Fibroblast of skin of left biceps (primary cell): ENCODE measurements around the gene CCDC201.
"Not testable (repeated sequence)": the region's sequence is repeated elsewhere in the genome, so short reads cannot be mapped to it uniquely, and the experiment has no call there.

Experiments
- DNase-seq, 2 experiments: peaks; one replicate each; pipeline ENCODE4 v3.0.0-alpha.2; 2013; ENCODE audit warnings: low read depth in 2 of 2

Gene CCDC201

DNA sequence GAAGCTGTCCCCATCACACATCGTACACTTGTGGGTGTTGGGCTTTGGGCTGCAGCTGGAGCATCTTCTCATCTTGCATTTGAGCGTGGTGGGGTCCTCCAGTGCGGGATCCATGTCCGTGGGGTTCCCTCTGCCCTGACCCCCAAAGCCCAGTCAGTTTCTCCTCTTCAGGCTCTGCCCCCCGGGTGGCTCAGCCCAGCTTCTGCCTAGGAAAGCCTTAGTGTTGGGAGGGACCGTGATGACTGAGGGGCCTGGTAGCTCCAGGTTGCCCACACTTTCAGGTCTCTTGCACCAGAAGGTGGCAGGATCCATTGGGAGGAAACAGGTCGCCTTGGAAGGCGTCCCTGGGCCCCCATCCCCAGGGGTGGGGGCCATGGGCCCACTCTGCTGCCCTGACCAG is 55.9 kb downstream of the CCDC201 start:
- not testable (repeated sequence) for DNase-seq

DNA sequence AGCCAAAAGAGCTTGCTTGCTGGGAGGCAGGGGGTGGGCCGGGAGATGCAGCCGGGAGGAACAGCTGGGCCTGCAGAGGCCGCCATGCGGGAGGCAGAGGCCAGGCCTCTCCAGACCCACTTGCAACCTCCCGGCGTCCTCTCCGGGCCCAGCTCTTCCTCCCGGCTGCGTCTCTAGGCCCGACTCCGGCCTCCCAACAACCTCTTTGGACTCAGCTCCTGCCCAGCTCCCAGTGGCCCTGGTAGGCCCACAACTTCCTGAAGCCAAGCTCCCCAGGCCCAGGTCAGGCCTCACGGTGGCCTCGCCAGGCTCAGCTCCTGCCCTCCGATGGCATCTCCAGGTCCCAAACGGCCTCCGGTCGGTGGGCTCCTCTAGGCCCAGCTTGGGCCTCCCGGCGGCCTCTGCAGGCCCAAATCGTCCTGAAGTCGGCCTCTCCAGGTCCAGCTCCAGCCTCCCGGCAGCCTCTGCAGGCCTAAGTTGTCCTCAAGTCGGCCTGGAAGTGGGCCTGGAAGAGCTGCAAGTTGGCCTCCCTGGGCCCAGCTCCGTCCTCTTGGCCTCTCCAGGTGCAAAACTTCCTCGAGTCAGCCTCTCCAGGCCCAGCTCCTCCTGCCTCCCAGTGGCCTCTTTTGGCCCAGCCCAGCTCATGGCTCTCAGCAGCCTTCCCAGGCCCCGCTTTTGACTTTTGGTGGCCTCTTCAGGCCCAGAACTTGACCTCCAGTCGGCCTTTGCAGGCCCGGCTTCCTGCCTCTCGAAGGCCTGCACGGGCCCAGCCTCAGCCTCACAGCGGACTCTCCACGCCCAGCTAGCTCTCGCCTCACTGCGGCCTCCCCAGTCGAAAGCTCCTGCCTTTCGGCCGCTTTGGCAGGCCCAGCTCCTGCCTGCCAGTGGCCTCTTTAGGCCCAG is 58.4 kb downstream of the CCDC201 start:
- DNase-seq, result not testable (repeated sequence)

DNA sequence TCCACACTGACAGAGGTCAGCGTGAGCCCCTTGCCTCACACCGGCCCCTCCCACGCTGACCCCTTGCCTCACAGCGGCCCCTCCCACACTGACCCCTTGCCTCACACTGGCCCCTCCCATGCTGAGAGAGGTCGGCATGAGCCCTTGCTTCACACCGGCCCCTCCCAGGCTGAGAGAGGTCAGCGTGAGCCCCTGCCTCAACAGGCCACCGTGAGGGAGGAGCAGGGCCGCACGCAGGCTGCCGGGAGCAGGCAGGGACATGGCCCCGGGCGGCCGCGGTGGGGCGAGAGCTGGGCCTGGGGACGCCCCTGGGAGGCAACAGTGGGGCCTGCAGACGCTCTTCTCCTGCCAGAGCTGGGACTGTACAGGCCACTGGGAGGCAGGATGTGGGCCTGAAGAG is 59.1 kb downstream of the CCDC201 start:
- not testable (repeated sequence) for DNase-seq

DNA sequence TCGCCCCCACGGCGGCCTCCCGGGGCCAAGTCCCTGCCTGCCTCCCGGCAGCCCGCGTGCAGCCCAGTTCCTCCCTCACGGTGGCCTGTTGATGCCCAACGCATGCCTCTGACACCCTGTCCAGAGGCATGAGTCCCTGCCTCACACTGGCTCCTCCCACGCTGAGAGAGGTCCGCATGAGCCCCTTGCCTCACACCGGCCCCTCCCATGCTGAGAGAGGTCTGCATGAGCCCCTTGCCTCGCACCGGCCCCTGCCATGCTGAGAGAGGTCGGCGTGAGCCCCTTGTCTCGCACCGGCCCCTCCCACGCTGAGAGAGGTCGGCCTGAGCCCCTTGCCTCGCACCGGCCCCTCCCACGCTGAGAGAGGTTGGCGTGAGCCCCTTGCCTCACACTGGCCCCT is 59.9 kb downstream of the CCDC201 start:
- no peak for DNase-seq

DNA sequence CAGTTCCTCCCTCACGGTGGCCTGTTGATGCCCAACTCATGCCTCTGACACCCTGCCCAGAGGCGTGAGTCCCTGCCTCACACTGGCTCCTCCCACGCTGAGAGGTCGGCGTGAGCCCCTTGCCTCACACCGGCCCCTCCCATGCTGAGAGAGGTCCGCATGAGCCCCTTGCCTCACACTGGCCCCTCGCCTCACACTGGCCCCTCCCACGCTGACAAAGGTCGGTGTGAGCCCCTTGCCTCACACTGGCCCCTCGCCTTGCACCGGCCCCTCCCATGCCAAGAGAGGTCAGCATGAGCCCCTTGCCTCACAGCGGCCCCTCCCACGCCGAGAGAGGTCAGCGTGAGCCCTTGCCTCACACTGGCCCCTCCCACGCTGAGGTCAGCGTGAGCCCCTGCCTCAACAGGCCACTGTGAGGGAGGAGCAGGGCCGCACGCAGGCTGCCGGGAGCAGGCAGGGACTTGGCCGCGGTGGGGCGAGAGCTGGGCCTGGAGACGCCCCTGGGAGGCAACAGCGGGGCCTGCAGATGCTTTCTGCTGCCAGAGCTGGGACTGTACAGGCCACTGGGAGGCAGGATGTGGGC is 61.1 kb downstream of the CCDC201 start:
- DNase-seq, result not testable (repeated sequence)

DNA sequence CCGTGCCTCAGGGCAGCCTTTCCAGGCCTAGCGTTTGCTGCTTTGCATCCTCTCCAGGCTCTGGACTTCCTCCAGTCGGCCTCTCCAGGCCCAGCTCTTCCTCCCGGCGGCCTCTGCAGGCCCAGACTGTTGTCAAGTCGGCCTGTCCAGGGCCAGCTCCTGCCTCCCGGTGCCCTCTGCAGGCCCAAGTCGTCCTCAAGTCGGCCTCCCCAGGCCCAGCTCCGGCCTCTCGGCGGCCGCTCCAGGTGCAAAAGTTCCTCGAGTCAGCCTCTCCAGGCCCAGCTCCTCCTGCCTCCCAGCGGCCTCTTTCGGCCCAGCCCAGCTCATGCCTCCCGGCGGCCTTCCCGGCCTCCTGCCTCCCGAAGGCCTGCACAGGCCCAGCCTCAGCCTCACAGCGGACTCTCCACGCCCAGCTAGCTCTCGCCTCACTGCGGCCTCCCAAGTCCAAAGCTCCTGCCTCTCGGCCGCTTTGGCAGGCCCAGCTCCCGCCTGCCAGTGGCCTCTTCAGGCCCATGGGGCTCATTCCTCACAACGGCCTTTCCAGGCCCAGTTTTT is 62.4 kb downstream of the CCDC201 start:
- not testable (repeated sequence) for DNase-seq
